ENCODE measurements around the gene UPP1. TPM values are rescaled to one million over a fixed set of nuclear protein-coding genes. Genes with fewer than 3 reads are reported as not detected.

Gene UPP1
- total and polyA plus RNA-seq, 10 of the 15 experiments (the other 5 are each of a cell fraction or from before 2014, with no cell fraction given), result 0.93 to 7.9 (median 3.8) TPM

DNA sequence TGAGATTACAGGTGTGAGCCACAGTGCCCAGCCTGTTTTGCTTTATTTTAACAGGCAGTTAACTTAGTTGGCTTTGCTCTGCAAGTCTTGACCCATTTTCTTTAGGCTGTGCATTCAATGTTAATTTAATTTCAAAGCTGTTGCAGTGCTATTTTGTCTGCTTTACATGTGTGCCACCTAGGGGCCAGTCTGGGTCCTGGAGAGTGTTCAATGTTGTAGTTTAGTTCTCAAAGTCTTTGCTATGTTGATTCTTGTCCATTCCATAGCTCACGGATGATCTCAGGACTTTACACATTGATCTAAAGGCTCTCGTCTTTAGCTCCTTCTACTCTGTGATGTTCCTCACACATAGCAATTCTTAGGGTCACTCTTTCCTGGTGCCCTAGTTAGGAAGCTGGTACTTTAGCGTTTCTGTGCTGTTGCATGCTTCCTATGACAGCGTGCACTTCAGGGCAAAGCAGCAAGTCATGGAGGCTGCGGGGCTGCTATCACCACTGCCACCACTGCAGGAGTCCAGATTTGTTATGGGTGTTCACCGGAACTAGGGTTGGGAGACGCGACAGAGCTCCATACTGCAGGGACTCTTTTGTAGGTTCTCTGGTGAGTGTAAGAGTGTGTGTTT is 65.8 kb downstream of the UPP1 start:
- H3K4me1 ChIP-seq (ENCODE audit: control insufficient read depth, insufficient read depth, low read length), result no peaks in the 10 kb centered on the region
- H2AFZ ChIP-seq (ENCODE audit: control insufficient read depth, low read depth, low read length), result no peak overlapping the region
- FAIRE-seq (no peak), DNase-seq (ENCODE audit: low read depth, low spot score) (no peak), ATAC-seq (peak; percentile 87)
- no TSS peak for BruUV-seq (replicated peaks)
- no peaks in the 10 kb centered on the region for H3K9me3 ChIP-seq (replicated peaks; ENCODE audit: control insufficient read depth, insufficient read depth, low read length)
- SMC1A ChIA-PET (ENCODE audit: uncharacterized antibody, unreplicated experiment), result interaction anchor here (0.6 to 3.0 kb wide), 4 partner anchors 12 to 210 kb away, joined by 3 to 17 read pairs (median 4); no protein-coding TSS in a partner anchor
- no peak overlapping the region for H3K4me2 ChIP-seq (ENCODE audit: control insufficient read depth, insufficient read depth)
- POLR2A ChIA-PET, result no interaction called here
- CTCF ChIA-PET, result interaction anchor here (0.6 to 1.9 kb wide), 13 partner anchors 10 to 217 kb away, joined by 3 to 26 read pairs (median 4); no protein-coding TSS in a partner anchor
- H3K9ac ChIP-seq (ENCODE audit: control insufficient read depth, insufficient read depth, low read length), result no peak overlapping the region
- WGBS (ENCODE audit: insufficient coverage, insufficient replicate concordance, low lambda C conversion rate, missing lambda C conversion rate), result 55% methylated on average over 8 of the region's 8 CpGs
- H3K36me3 ChIP-seq (ENCODE audit: control insufficient read depth in 2 of 2, insufficient read depth in 2 of 2, low read length in 1 of 2), result no peaks in the 10 kb centered on the region
- intact Hi-C loops (cut with micrococcal nuclease; ENCODE audit: unreplicated experiment) (loop anchor here (1.0 to 2.0 kb wide), 2 partner anchors 44 to 210 kb away; no protein-coding TSS in a partner anchor), in situ Hi-C loops (cut with MboI) (no loop called here)
- H4K20me1 ChIP-seq (ENCODE audit: control insufficient read depth, insufficient read depth), result no peaks in the 10 kb centered on the region
- H3K79me2 ChIP-seq (ENCODE audit: control insufficient read depth, insufficient read depth, low read length), result no peaks in the 10 kb centered on the region
- TF ChIP-seq SMC3 (IDR thresholded peaks at IDR 0.05; ENCODE audit: borderline replicate concordance, low read length), result peak; percentile 52; the same call in 1 of the 2 replicates
- TF ChIP-seq CTCF (IDR thresholded peaks at IDR 0.05 in 2 of 3, conservative IDR thresholded peaks at IDR 0.05 in 1 of 3; ENCODE audit: control insufficient read depth in 2 of 3, extremely low read depth in 1 of 3, insufficient read depth in 1 of 3, low read depth in 3 of 3, low read length in 3 of 3), result peak; percentile 56 to 63 (median 61); a peak in 5 of 6 replicates
- TF ChIP-seq, protein P1, sequence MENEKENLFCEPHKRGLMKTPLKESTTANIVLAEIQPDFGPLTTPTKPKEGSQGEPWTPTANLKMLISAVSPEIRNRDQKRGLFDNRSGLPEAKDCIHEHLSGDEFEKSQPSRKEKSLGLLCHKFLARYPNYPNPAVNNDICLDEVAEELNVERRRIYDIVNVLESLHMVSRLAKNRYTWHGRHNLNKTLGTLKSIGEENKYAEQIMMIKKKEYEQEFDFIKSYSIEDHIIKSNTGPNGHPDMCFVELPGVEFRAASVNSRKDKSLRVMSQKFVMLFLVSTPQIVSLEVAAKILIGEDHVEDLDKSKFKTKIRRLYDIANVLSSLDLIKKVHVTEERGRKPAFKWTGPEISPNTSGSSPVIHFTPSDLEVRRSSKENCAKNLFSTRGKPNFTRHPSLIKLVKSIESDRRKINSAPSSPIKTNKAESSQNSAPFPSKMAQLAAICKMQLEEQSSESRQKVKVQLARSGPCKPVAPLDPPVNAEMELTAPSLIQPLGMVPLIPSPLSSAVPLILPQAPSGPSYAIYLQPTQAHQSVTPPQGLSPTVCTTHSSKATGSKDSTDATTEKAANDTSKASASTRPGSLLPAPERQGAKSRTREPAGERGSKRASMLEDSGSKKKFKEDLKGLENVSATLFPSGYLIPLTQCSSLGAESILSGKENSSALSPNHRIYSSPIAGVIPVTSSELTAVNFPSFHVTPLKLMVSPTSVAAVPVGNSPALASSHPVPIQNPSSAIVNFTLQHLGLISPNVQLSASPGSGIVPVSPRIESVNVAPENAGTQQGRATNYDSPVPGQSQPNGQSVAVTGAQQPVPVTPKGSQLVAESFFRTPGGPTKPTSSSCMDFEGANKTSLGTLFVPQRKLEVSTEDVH (IDR thresholded peaks at IDR 0.05; ENCODE audit: low read depth, partially characterized antibody), result no peak
- TF ChIP-seq KLF5 (IDR thresholded peaks at IDR 0.05; ENCODE audit: partially characterized antibody), result no peak
- no peak for TF ChIP-seq CBX5 (IDR thresholded peaks at IDR 0.05; ENCODE audit: low read depth)
- no peak for TF ChIP-seq ZBED1 (IDR thresholded peaks at IDR 0.05; ENCODE audit: borderline replicate concordance)
- TF ChIP-seq MXI1 (IDR thresholded peaks at IDR 0.05; ENCODE audit: low read depth, low read length), result no peak
- TF ChIP-seq STAT3 (IDR thresholded peaks at IDR 0.05; ENCODE audit: low read depth, low read length), result no peak
- peak; percentile 75 for TF ChIP-seq RAD21 (IDR thresholded peaks at IDR 0.05; ENCODE audit: insufficient read depth, low read depth, low read length)
- no peak for TF ChIP-seq RCOR1 (conservative IDR thresholded peaks at IDR 0.05; ENCODE audit: low read depth, low read length)
- TF ChIP-seq ATF7 (IDR thresholded peaks at IDR 0.05; ENCODE audit: low read depth), result no peak
- no peak for TF ChIP-seq BCL11A (IDR thresholded peaks at IDR 0.05; ENCODE audit: low read depth, low read length)
- no peak for TF ChIP-seq HDAC2 (IDR thresholded peaks at IDR 0.05)
- no peak for TF ChIP-seq WRNIP1 (IDR thresholded peaks at IDR 0.05; ENCODE audit: borderline replicate concordance, low read depth, low read length)
- no peak for TF ChIP-seq CREB1 (IDR thresholded peaks at IDR 0.05; ENCODE audit: low read depth)
- TF ChIP-seq IRF3 (IDR thresholded peaks at IDR 0.05), result no peak
- H3K27ac ChIP-seq (ENCODE audit: control insufficient read depth, insufficient read depth), result no peak overlapping the region
- RAD21 ChIA-PET (ENCODE audit: unreplicated experiment), result interaction anchor here (1.1 to 1.4 kb wide), 4 partner anchors 45 to 227 kb away, joined by 3 to 17 read pairs (median 7); no protein-coding TSS in a partner anchor
- H3K4me3 ChIP-seq, result no peak overlapping the region
- no peaks in the 10 kb centered on the region; a peak in 2 of 4 replicates for H3K27me3 ChIP-seq (replicated peaks in 1 of 2; ENCODE audit: control insufficient read depth in 2 of 2, insufficient read depth in 2 of 2, low read length in 1 of 2)
